ENCODE results near the gene B4GALNT3.

B4GALNT3 gene

GRCh38 chr12:459050-459429, 699 bp upstream of the B4GALNT3 start:
- no peak for DNase-seq (ENCODE audit: low spot score)
- in situ Hi-C loops (cut with MboI; ENCODE audit: low sequenced_read_pairs, unreplicated experiment) = no loop called here
- TF ChIP-seq CTCF (IDR thresholded peaks at IDR 0.05; ENCODE audit: borderline replicate concordance, control extremely low read depth, extremely low read depth, insufficient read depth, missing control alignments) = no peak

GRCh38 chr12:460261-461230, 807 bp downstream of the B4GALNT3 start:
- TF ChIP-seq CTCF (IDR thresholded peaks at IDR 0.05; ENCODE audit: borderline replicate concordance, control extremely low read depth, extremely low read depth, insufficient read depth, missing control alignments) = no peak
- in situ Hi-C loops (cut with MboI; ENCODE audit: low sequenced_read_pairs, unreplicated experiment) = no loop called here
- DNase-seq (ENCODE audit: low spot score) = peak; percentile 72

GRCh38 chr12:461425-461824, 1.7 kb downstream of the B4GALNT3 start:
- in situ Hi-C loops (cut with MboI; ENCODE audit: low sequenced_read_pairs, unreplicated experiment) = no loop called here
- TF ChIP-seq CTCF (IDR thresholded peaks at IDR 0.05; ENCODE audit: borderline replicate concordance, control extremely low read depth, extremely low read depth, insufficient read depth, missing control alignments) = no peak
- no peak for DNase-seq (ENCODE audit: low spot score)

GRCh38 chr12:462936-463705, 3.4 kb downstream of the B4GALNT3 start:
- in situ Hi-C loops (cut with MboI; ENCODE audit: low sequenced_read_pairs, unreplicated experiment) = no loop called here
- DNase-seq (ENCODE audit: low spot score) = no peak
- TF ChIP-seq CTCF (IDR thresholded peaks at IDR 0.05; ENCODE audit: borderline replicate concordance, control extremely low read depth, extremely low read depth, insufficient read depth, missing control alignments) = no peak

- in situ Hi-C loops (cut with MboI; ENCODE audit: low sequenced_read_pairs, unreplicated experiment) = no loop called here
- TF ChIP-seq CTCF (IDR thresholded peaks at IDR 0.05; ENCODE audit: borderline replicate concordance, control extremely low read depth, extremely low read depth, insufficient read depth, missing control alignments) = no peak
- no peak for DNase-seq (ENCODE audit: low spot score)
Measured at GRCh38 chr12:464484-465267, 4.9 kb downstream of the B4GALNT3 start.

DNA sequence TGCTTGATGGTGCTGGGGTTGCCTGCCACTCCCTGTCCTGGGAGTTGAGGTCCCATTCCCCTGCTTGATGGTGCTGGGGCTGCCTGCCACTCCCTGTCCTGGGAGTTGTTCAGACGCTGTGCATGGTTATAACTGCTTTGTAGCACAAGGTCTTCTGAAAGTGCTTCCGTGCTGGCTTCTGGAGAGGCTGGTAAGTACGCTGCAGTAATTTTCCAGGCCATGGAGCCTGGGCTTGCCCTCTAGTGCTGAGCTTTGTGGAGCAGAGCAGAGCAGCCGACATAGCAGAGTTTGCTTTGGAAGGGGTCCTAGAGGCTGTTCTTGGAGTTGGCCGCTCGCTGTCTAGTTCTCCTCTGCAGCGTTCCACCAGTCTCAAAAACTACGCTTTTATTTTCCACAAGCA, 6.3 kb downstream of the B4GALNT3 start:
- no peak for TF ChIP-seq CTCF (IDR thresholded peaks at IDR 0.05; ENCODE audit: borderline replicate concordance, control extremely low read depth, extremely low read depth, insufficient read depth, missing control alignments)
- no peak for DNase-seq (ENCODE audit: low spot score)
- in situ Hi-C loops (cut with MboI; ENCODE audit: low sequenced_read_pairs, unreplicated experiment) = no loop called here
